GM19238 (cell line): Measurements from ENCODE around the gene PRR11.
A peak's percentile ranks its signal among the peaks of the same experiment; 100 is the strongest.
"Not testable (repeated sequence)": the region's sequence is repeated elsewhere in the genome, so short reads cannot be mapped to it uniquely, and the experiment has no call there.

Source experiments
- DNase-seq: peaks from one replicate; pipeline ENCODE4 v3.0.0; 2011; ENCODE audit warnings: low spot score; ENCODE audit not compliant: insufficient read length

The PRR11 gene

DNA sequence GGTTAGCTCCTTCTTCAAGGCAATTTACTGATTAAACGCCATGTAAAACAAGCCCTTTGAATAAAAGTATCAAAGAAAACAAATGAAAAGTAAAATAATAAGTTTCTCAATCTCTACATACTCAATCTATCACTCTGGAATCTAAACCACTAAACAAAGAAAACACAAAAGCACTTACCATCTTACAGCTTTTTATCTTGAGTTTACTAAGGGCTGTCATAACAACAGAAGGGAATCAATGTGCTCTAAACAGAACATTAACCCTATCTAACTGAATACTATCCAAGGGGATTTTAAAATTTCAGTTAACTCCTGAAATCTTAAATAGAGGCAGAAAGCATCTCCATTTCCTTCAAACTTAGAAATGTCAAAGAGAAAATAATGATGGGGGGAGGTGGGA is 4.0 kb upstream of the PRR11 start:
- DNase-seq = no peak

DNA sequence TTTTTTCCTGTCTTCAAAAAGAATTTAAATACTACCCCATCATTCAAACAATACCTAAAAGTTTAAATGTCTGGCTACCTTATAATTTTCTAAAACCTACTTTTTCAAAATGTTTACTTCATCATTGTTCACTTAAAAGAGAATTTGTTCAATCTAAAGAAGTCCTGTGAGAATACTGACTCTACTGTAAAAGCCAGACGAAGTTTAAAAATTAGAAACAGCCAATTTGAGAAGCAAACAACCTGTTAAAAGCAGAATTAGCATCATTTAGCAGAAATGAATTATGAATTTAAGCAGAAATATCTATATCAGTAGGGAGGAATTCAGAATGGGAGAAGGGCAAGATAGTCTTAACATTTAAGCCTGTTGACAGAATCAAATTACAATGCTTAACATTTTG is 2.6 kb upstream of the PRR11 start:
- no peak for DNase-seq

DNA sequence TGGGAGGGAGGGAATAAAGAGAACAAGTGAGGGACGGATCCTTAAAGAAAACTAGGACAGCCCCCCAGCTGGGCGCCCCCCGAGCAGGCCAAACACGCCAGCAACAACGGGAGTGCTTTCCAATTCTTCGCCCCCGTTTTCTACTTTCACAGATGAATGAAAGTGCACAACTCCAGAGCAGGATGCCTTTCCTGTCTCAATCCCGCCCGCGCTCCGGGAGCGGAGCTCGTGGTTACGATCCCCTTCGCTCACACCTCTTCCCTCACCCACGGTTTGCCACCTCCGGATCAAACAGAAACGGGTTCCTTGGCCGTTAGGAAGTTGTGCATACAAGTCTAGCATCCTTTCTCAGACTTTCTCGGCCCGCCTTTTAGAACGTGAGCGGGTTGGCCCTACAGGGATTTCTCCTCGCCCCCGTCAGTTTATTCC is 1.2 kb upstream of the PRR11 start:
- no peak for DNase-seq

DNA sequence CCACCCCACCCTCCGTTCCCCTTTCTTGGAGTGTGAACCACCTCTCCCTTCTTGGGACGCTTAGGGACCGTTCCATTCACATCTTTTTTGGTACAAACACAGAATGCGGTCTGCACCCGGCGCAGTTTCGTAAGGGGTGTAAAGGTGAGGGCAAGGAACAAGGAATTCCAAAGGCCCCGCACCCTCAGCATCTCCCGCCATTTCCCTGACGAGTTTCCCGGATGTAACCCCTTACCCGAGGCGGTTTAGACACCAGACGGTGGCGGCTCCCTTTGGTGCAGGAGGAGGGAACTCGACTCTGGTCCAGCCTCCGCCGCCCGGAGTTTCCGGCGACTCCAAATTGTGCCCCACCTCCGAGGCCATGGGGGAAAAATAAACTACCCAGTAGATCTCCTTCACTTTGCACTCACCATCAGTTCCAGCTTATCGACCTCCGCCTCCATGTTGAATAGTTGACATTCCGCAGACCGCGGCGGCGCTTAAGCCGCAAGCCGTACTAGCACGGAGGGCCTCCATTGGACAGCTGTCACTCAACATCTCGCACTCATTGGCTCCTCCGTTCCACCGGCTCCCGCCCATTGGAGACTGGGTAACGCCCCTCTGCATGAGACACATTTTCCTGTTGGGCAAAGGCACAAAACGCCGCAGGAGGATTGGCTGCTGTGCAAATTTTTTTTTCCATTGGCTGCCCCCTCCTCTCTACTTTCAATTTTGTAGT is 666 bp upstream of the PRR11 start, which contains the start of gene SKA2:
SKA2 (minus strand) TSS at position 466 of the 718 bp plus-strand sequence; CDS start at position 443, 23 bp downstream.
- peak; percentile 27 for DNase-seq

DNA sequence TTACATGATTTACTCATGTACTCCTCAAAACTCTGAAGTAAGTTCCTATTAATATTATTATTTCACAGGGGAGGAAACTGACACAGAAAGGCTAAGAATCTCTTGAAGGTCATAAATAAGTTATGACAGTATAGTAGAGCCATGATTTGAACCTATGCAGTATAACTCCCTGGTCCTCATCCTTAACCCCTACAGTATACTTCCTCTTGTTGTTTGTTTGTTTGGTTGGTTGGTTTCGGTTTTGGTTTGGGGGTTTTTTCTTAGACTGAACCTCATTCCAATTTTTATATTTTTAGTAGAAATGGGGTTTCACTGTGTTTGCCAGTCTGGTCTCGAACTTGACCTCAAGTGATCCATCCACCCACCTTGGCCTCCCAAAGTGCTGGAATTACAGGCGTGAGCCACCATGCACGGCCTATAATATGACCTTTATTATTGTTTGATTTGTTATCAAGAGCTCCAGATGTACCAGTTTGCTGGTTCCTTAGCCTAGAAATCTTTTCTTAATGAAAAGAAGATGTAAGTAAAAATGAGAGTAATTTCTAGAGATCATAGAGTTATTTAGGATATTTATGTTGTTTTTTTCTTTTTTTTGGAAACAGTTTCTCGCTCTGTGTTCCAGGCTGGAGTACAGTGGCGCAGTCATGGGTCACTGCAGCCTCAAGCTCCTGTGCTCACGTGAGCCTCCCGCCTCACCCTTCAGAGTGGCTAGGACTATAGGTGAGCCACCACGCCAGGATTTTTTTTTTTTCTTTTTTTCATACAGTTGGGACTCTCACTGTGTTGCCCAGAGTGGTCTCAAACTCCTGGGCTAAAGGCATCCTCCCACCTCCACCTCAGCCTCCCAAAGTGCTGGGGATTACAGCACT is 4.8 kb downstream of the PRR11 start:
- no peak for DNase-seq

DNA sequence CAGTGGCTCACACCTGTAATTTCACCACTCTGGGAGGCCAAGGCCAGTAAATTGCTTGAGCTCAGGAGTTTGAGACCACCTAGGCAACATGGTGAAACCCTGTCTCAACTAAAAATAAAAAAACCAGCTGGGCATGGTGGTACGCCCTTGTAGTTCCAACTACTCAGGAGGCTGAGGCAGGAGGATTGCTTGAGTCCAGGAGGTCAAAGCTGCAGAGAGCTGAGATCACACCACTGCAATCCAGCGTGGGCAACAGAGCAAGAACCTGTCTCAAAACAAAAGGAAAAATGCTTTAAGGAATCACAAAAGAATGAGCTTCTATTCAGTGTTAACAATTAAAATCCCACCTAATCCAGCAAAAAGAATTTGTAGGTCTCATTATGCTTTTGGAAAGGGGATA is 5.9 kb downstream of the PRR11 start:
- no peak for DNase-seq

DNA sequence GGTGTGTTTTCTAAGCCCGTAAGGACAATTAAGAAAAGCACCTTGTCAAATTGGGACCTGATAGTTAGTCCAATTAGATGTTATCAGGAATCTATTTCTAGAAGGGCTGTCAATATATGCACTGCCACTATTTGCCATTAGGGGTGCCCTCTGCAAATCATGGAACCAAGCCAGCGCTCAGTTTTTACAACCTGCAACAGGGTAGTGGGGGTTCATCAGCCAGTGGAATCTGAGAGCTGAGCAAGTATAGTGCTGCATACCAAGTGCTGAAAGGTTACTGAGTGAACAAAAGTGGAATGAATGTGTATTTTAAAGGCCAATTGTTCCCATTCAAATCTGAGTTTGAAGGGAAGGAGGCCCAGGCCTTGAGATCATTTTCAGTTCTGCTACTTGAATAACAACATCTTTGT is 10.4 kb downstream of the PRR11 start:
- DNase-seq = peak; percentile 26

DNA sequence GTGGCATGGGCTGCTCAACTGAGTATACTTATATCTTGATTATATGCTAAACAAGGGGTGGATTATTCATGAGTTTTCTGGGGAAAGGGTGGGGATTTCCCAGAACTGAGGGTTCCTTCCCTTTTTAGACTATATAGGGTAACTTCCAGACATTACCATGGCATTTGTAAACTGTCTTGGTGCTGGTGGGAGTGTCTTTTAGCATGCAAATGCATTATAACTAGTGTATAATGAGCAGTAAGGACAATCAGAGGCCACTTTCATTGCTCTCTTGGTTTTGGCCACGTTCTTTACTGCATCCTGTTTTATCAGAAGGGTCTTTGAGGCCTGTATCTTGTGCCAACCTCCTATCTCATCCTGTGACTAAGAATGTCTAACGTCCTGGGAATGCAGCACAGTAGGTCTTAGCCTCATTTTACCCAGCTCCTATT is 12.0 kb downstream of the PRR11 start:
- DNase-seq = no peak

DNA sequence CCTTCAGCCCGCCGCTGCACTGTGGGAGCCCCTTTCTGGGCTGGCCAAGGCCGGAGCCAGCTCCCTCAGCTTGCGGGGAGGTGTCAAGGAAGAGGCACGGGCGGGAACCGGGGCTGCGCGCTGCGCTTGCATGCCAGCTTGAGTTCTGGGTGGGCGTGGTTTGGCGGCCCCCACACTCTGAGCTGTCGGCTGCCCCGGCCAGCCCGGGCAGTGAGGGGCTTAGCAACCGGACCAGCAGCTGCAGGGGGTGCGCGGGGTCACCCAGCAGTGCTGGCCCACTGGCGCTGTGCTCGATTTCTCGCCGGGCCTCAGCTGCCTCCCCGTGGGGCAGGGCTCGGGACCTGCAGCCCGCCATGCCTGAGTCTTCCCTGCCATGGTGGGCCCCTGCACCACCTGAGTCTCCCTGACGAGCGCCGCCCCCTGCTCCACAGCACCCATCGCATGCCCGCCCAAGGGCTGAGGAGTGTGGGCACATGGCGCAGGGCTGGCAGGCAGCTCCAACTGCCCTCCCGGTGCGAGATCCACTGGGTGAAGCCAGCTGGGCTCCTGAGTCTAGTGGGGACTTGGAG is 17.0 kb downstream of the PRR11 start:
- no peak for DNase-seq

DNA sequence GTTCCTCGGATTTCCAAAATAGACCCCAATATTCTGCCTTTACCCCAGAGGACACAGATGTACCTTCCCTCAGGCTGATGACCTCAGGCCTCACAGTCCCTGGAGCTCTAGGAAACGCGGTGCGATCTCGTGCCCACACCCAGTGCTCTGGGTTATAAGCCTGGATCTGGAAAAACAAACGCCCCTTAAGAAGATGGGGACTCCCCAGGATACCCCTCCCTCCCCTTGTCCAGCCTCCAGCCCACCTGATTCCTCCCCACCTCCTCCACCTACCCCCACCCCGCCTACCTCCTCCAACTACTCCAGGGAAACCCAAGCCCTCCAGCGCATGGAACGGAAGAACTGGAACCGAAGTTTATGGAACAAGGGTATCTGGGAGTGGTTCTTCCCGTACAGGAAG is 19.1 kb downstream of the PRR11 start:
- no peak for DNase-seq

DNA sequence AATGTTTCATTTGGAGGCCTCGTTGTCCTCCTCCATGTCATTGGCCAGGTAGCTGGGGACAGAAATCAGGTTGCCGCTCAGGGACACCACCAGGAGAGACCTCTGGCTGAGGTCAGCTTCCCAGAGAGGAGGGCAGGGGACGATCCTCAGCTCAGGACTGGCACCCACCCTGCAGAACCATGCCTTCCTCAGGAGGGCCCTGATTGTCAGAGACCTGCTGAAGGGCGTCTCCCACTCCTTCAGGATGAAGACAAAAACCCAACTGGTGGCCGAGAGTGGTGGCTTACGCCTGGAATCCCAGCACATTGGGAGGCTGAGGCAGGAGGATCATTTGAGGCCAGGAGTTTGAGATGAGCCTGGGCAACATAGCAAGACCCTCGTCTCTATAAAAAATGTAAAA is 19.5 kb downstream of the PRR11 start:
- DNase-seq = no peak

DNA sequence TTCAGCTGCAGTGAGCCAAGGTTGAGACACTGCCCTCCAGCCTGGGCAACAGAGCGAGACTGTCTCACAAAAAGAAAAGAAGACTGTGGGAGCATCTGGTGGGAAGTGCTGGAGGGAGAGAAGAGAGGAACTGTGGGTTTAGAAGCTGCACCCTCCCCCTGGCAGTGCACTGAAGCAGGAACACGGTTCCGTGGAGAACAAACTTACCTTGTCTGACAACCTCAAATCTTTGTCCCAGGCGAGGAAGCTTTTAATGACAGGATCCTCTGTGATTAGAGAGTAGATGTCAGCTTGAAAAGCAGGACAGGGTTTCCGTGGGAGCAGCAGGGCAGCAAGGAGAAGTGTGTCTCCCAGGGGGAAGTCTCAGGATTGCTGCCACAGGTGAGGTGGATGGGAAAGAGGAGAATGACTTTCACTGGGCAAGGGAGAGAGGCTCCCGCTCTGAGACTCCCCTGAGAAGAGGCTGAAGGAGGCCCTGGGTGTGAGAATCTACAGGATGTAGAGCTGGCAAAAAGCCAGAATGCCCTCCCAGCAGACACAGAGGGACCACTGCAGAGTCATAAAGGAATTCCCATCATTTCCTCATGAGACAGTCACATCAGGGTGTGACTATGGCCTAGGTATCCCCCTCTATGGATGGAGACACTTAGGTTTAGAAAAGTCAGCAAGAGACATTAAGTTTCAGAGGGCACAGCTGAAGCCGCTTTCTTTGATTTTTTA is 22.9 kb downstream of the PRR11 start:
- no peak for DNase-seq

DNA sequence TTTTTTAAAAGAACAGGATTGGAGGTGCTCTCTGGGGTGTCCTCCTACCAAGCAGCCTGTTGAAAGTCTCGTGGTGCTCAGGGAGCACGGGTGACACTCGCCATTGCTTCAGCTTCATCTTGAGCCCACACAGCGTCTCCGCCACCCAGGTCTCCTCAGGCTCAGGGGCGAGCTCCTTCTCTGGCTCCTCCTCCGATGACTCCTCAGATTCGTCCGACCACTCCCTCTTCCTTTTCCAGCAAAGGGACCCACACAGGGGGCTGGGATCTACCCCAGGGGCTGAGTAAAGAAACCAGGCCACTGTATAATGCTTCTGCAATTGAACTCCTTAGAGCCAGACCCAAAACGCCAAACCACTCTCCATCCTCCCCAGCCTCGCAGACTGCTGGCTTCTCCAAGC is 24.1 kb downstream of the PRR11 start:
- not testable (repeated sequence) for DNase-seq

DNA sequence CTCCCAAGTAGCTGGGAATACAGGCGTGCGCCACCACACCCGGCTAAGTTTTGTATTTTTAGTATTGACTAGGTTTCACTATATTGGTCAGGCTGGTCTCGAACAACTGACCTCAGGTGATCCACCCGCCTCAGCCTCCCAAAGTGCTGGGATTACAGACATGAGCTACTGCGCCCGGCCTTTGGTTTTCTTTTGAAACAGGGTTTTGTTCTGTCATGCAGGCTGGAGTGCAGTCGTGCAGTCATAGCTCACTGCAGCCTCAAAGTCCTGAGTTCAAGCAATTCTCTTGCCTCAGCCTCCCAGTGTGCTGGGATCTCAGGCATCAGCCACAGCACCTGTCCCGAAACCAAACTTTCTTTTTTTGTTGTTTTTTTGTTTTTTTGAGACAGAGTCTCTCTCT is 25.1 kb downstream of the PRR11 start:
- no peak for DNase-seq

DNA sequence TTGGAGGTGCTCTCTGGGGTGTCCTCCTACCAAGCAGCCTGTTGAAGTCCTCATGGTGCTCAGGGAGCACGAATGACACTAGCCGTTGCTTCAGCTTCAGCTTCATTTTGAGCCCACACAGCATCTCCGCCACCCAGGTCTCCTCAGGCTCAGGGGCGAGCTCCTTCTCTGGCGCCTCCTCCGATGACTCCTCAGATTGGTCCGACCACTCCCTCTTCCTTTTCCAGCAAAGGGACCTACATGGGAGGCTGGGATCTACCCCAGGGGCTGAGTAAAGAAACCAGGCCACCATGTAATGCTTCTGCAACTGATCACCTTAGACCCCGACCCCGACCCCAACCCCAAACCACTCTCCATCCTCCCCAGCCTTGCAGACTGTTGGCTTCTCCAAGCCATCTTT is 25.9 kb downstream of the PRR11 start:
- DNase-seq = no peak

DNA sequence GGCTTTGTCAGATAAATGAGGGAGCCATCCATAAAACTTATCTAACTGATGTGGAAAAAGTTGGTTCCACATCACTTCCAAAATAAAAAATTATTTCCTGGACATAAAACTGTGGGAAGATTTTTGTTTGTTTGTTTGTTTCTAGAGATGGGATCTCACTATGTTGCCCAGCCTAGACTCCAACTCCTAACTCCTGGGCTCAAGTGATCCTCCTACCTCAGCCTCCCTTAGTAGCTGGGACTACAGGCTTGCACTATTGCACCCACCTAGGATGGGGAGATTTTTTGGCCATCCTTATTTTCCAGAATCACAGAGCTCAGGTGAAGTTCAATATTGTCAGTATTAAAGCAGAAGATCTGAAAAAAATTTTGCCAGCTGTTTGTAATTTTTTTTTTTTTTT is 30.5 kb downstream of the PRR11 start:
- DNase-seq = no peak

DNA sequence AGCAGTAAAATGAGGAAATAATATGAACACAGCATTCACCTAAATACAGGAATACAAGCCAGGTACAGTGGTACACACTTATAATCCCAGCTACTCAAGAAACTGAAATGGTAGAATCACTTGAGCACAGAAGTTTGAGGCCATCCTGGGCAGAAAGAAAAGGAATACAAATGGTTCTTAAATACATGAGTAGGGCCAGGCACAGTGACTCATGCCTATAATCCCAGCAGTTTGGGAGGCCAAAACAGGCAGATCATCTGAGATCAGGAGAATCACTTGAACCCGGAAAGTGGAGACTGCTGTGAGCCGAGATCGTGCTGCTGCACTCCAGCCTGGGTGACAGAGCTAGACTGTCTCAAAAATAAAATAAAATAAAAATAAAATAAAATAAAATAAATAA is 31.3 kb downstream of the PRR11 start:
- no peak for DNase-seq

DNA sequence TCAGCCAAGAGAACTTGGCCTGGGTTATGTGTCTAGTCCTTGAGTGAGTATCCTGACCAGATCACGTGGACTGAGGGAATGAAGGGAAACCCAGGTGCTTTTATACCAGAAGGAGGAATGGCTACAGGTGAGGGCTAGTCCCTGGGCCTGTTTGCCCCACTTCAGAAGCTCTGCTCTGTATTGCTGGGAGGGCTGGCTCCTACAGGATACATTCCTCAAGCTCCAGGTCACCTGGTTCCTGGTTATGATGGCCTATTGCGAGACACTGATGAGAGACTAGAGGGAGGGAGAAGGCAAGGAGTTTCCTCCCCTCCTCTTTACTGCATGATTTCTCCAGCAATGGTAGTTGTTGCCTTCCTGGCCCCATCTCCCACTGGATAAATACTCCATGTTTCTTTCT is 35.3 kb downstream of the PRR11 start:
- no peak for DNase-seq

DNA sequence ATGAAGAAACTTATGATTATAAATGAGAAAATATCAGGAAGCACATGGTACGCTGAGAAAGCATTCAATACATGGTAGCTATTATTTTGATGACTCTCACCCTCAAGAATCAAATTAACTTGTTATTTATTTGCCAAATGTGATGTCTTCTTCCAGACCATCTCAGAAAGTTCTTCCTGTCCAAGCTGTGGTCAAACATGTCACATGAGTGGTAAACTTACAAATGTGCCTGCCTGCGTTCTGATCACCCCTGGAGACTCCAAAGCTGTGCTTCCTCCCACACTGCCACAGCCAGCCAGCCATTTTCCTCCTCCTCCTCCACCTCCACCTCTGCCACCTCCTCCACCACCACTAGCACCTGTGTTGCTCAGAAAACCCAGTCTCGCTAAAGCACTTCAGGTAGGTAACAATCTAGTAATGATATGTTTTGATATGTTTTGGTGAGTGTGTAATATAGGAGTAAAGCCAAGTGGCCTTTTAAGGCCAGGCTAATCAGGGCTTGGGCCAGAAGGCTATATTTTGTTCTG is 37.9 kb downstream of the PRR11 start:
- DNase-seq = no peak

DNA sequence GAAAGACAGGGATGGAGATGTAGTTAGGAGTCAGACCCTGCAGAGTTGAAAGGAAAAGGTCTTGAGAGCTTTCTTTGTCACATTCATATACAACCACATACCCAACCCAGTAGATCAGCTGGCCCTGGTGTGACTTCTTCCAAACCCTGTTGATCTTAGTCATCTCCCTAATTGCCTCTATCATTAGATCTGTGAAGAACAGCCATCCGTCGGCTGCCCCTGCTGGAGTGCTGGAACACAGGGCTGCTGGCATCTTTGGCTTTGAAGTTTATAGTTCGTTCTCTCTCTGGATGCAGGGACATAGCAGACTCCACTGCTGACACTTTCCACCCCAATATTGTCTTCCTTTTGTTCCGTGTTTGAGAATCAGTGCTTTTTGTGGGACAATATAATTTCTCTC is 43.9 kb downstream of the PRR11 start:
- DNase-seq = no peak

DNA sequence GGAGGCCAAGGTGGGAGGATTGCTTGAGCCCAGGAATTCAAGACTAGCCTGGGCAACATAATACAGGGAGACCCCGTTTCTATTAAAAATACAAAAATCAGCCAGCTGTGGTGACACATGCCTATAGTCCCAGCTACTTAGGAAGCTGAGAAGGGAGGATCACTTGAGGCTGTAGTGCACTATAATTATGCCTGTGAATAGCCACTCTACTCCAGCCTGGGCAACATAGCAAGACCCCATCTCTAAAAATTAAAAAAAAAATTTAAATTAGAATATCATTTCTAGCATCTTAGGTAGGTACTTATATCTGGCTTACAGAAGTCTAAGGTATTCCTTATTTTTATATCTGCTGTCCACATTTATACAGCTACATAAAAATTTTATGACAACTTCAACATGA is 46.8 kb downstream of the PRR11 start:
- no peak for DNase-seq
